Naive thymus-derived CD8-positive, alpha-beta T cell (primary cell): Measurements from ENCODE around the gene LRP10. TPM values are rescaled to one million over a fixed set of nuclear protein-coding genes. Genes with fewer than 3 reads are reported as not detected.
"Not testable (repeated sequence)": the region's sequence is repeated elsewhere in the genome, so short reads cannot be mapped to it uniquely, and the experiment has no call there.

Experiments
- ATAC-seq, 2 donors: fragments of 150-1000 bp; cut with Tn5 transposase in 1 of 2; sonication (Bioruptor Pico), chemical (Tn5 transposase) in 1 of 2; 1 replicate in 1 of 2; 2 replicates in 1 of 2; pipeline ENCODE4 v1.10.0; 2021; ENCODE audit warnings: mild to moderate bottlenecking in 2 of 2, moderate library complexity in 2 of 2
- POLR2A ChIA-PET: fragments of 350-600 bp; sonication (Branson Sonifier 250); formaldehyde crosslinking; loops from one replicate; lab custom pipeline; 2021; ENCODE audit warnings: antibody characterized with exemption; lab: Charles Lee
- DNase-seq, 10 donors: peaks; one replicate each; pipeline versions ENCODE4 v3.0.0 to v3.0.0-alpha.2; 2020 to 2022
- H3K27ac Mint-ChIP-seq, 10 donors: one replicate each; pipeline ENCODE4 v1.8.0; 2020 to 2022; ENCODE audit warnings: mild to moderate bottlenecking in 10 of 10, mixed read lengths in 10 of 10, moderate library complexity in 4 of 10, inconsistent platforms in 1 of 10
- H3K27me3 Mint-ChIP-seq, 5 donors: one replicate each; pipeline ENCODE4 v1.8.0; 2021 to 2022; ENCODE audit warnings: mixed read lengths in 5 of 5
- H3K36me3 Mint-ChIP-seq, 3 donors: one replicate each; pipeline ENCODE4 v1.8.0; 2020 to 2022; ENCODE audit warnings: mixed read lengths in 3 of 3, mild to moderate bottlenecking in 2 of 3, inconsistent platforms in 1 of 3
- H3K4me1 Mint-ChIP-seq, 4 donors: one replicate each; pipeline ENCODE4 v1.8.0; 2021 to 2022; ENCODE audit warnings: mixed read lengths in 4 of 4
- H3K4me3 Mint-ChIP-seq, 10 donors: one replicate each; pipeline ENCODE4 v1.8.0; 2020 to 2022; ENCODE audit warnings: mild to moderate bottlenecking in 10 of 10, mixed read lengths in 10 of 10, moderate library complexity in 6 of 10, inconsistent platforms in 1 of 10
- H3K9me3 Mint-ChIP-seq, 9 donors: one replicate each; pipeline ENCODE4 v1.8.0; 2020 to 2022; ENCODE audit warnings: mixed read lengths in 9 of 9, mild to moderate bottlenecking in 3 of 9, inconsistent platforms in 1 of 9, moderate library complexity in 1 of 9
- polyA plus RNA-seq, 3 donors: library from polyadenylated mRNA; unstranded; fragments of 300-500 nt; fragmentation: Illumina TruSeq; gene quantifications; one replicate each; pipeline ENCODE4 v1.2.3, GENCODE V29; 2021
- total RNA-seq, 8 experiments: library from RNA in 2 of 8; stranded (reverse) in 2 of 8; gene quantifications; one replicate each; pipeline ENCODE4 v1.2.3 and lab custom pipeline; 2021 to 2026

Gene LRP10
- total and polyA plus RNA-seq, 5 experiments from 2014 or later: 49.4 to 72.6 (median 67.5) TPM

DNA sequence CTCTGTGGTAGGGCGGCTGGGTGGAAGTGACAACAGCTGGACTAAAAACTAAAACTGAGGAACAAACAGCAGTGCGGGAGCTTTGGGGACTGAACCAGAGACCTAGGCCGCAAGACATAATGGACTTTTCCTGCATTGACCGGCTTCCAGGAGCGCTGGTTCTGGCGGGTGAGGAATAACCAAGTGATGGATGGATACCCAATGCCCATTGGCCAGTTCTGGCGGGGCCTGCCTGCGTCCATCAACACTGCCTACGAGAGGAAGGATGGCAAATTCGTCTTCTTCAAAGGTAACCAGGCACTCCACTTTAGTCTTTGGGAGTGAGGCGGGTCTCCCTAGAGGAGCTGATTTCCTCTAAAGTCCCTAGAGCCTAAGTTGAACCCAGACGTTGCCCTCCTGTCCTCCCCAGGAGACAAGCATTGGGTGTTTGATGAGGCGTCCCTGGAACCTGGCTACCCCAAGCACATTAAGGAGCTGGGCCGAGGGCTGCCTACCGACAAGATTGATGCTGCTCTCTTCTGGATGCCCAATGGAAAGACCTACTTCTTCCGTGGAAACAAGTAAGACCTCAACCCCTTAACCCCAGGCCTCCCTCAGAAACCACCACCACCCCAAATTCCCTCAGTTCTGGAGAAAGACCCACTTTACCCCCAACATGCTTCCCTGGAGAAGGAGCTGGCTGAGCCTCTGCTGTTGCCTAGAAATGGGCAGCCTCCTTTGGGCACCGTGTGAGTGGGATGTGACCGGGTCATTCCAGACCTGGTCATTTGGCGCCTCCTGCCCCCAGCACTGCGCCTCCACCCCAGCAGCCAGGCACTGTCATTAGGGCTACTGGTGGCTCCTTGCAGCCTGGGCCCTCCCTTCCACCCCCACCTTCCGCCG, 27.1 kb upstream of the LRP10 start:
- H3K4me3 Mint-ChIP-seq: peak overlapping the region in 1 of 10 donors; percentile 38
- ATAC-seq (no peak), DNase-seq (no peak)
- peaks cover 6 to 62% (median 26%) of the 10 kb centered on the region in 5 donors for H3K27me3 Mint-ChIP-seq
- POLR2A ChIA-PET: interaction anchor here (1.6 kb wide), 1 partner anchor 10 kb away, joined by 6 read pairs; no protein-coding TSS in a partner anchor
- H3K4me1 Mint-ChIP-seq: no peaks in the 10 kb centered on the region
- H3K9me3 Mint-ChIP-seq: no peaks in the 10 kb centered on the region
- no peaks in the 10 kb centered on the region for H3K36me3 Mint-ChIP-seq
- H3K27ac Mint-ChIP-seq: peak overlapping the region in 1 of 10 donors; percentile 63

GRCh38 chr14:22845103-22845394, 26.5 kb upstream of the LRP10 start:
- no peaks in the 10 kb centered on the region for H3K36me3 Mint-ChIP-seq
- ATAC-seq (no peak), DNase-seq (no peak)
- no peaks in the 10 kb centered on the region for H3K4me1 Mint-ChIP-seq
- H3K27ac Mint-ChIP-seq: peak overlapping the region in 1 of 10 donors; percentile 11
- H3K4me3 Mint-ChIP-seq: no peak overlapping the region
- peaks cover 6 to 60% (median 26%) of the 10 kb centered on the region in 5 donors for H3K27me3 Mint-ChIP-seq
- POLR2A ChIA-PET: interaction anchor here (0.7 to 1.6 kb wide), 2 partner anchors 8 to 10 kb away, joined by 4 to 6 read pairs; no protein-coding TSS in a partner anchor
- no peaks in the 10 kb centered on the region for H3K9me3 Mint-ChIP-seq

GRCh38 chr14:22845821-22846625, 25.5 kb upstream of the LRP10 start:
- no peaks in the 10 kb centered on the region for H3K9me3 Mint-ChIP-seq
- peaks cover 6 to 60% (median 26%) of the 10 kb centered on the region in 5 donors for H3K27me3 Mint-ChIP-seq
- no peaks in the 10 kb centered on the region for H3K36me3 Mint-ChIP-seq
- no peak for DNase-seq
- no peak for ATAC-seq
- no peaks in the 10 kb centered on the region for H3K4me1 Mint-ChIP-seq
- H3K4me3 Mint-ChIP-seq: no peak overlapping the region
- H3K27ac Mint-ChIP-seq: no peak overlapping the region
- POLR2A ChIA-PET: interaction anchor here (1.6 kb wide), 1 partner anchor 11 kb away, joined by 6 read pairs; no protein-coding TSS in a partner anchor

- no peak overlapping the region for H3K27ac Mint-ChIP-seq
- DNase-seq (no peak), ATAC-seq (no peak)
- H3K36me3 Mint-ChIP-seq: no peaks in the 10 kb centered on the region
- POLR2A ChIA-PET: no interaction called here
- H3K9me3 Mint-ChIP-seq: no peaks in the 10 kb centered on the region
- H3K4me3 Mint-ChIP-seq: no peak overlapping the region
- no peaks in the 10 kb centered on the region for H3K4me1 Mint-ChIP-seq
- H3K27me3 Mint-ChIP-seq: peaks cover 4 to 60% (median 22%) of the 10 kb centered on the region in 5 donors
Observed at GRCh38 chr14:22846811-22847307, 24.7 kb upstream of the LRP10 start.

- no peak overlapping the region for H3K4me3 Mint-ChIP-seq
- no peak overlapping the region for H3K27ac Mint-ChIP-seq
- peaks cover 0 to 2% (median 1%) of the 10 kb centered on the region in 4 donors for H3K4me1 Mint-ChIP-seq
- peaks cover 4 to 60% (median 22%) of the 10 kb centered on the region in 5 donors for H3K27me3 Mint-ChIP-seq
- POLR2A ChIA-PET: interaction anchor here (0.6 to 2.0 kb wide), 3 partner anchors 19 to 279 kb away, joined by 3 to 7 read pairs (median 3); no protein-coding TSS in a partner anchor
- H3K36me3 Mint-ChIP-seq: no peaks in the 10 kb centered on the region
- no peak for ATAC-seq
- no peak for DNase-seq
- no peaks in the 10 kb centered on the region for H3K9me3 Mint-ChIP-seq
Observed at GRCh38 chr14:22847661-22848341, 23.7 kb upstream of the LRP10 start.

DNA sequence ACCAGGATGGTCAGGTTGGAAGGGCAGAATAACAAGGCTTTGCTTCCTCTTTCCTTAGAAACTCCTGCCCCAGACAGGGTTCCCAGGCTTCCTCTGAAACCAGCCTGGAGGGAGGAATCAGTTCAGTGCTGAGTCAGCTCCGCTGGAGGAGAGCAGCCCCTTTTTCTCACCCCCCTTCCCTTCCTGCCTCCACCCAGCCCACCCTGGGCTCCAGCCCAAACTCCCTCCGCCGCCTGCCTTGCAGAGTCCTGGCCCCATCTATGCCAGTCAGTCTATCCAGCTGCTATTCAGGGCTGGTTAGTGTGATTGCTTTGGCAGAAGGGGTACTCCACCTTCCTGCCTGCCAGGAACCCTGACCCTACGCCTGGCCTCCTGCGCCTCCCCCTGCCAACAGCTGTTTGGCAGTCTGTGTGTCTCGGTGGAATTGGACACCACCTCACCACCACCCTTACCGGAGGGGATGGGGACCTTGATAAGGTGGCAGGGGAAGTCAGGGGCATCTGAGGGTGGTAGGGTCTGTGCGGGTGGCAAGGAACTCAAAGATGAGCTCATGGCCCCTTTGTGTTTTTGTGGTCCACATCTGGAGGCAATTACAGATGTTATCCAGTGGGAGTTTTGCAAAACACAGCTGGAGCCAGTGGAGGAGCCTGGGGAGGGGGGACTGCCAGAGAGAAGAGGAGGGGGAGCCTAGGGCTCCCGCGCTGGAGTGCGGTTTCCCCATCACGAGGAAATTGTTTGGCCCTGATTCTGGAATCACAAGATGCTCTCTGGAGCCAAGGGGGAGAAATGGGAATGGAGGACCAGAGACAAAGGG, 23.0 kb upstream of the LRP10 start:
- Mint-ChIP-seq H3K36me3 (no peaks in the 10 kb centered on the region), H3K27ac (peak overlapping the region in 1 of 10 donors; percentile 40), H3K9me3 (no peaks in the 10 kb centered on the region), H3K4me3 (no peak overlapping the region), H3K4me1 (peaks cover 4 to 8% (median 6%) of the 10 kb centered on the region in 4 donors), H3K27me3 (peaks cover 4 to 54% (median 18%) of the 10 kb centered on the region in 5 donors)
- DNase-seq: no peak
- POLR2A ChIA-PET: interaction anchor here (0.6 to 5.0 kb wide), 5 partner anchors 18 to 280 kb away, joined by 3 to 30 read pairs (median 3); no protein-coding TSS in a partner anchor
- no peak for ATAC-seq

DNA sequence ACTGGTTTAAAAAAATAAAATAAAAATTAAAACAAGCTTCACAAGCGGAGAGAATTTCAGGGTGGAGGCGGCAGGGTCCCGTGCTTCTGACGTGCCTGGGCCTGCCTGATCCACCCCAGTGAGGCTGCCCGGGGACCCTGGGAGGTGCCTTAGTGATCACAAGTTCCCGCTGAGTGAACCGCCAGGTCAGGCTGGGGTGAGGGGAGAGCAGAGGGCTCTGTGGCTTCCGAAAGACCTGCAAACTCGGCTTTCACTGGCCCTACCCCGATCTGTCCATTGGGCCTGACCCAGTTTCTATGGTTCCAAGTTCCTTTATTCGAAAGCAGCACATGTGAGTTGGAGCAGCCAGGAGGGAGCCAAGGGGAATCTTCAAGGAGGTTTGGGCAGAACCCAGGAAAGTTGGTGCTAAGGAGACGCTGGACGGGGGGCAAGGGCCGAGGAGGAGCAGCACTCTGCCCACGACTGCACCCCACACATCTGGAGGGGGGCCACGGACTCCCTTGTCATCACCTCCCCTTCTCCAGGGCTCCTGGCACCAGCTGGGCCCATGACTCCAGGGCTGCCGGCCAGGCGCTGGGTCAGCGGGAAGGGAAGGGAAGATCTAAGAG, 22.2 kb upstream of the LRP10 start:
- peaks cover 4 to 48% (median 17%) of the 10 kb centered on the region in 5 donors for H3K27me3 Mint-ChIP-seq
- no peak overlapping the region for H3K27ac Mint-ChIP-seq
- POLR2A ChIA-PET: interaction anchor here (1.0 to 5.0 kb wide), 4 partner anchors 19 to 279 kb away, joined by 3 to 30 read pairs (median 5); no protein-coding TSS in a partner anchor
- no peaks in the 10 kb centered on the region for H3K9me3 Mint-ChIP-seq
- no peak overlapping the region for H3K4me3 Mint-ChIP-seq
- DNase-seq: no peak
- no peak for ATAC-seq
- peaks cover 4 to 10% (median 6%) of the 10 kb centered on the region in 4 donors for H3K4me1 Mint-ChIP-seq
- no peaks in the 10 kb centered on the region for H3K36me3 Mint-ChIP-seq

DNA sequence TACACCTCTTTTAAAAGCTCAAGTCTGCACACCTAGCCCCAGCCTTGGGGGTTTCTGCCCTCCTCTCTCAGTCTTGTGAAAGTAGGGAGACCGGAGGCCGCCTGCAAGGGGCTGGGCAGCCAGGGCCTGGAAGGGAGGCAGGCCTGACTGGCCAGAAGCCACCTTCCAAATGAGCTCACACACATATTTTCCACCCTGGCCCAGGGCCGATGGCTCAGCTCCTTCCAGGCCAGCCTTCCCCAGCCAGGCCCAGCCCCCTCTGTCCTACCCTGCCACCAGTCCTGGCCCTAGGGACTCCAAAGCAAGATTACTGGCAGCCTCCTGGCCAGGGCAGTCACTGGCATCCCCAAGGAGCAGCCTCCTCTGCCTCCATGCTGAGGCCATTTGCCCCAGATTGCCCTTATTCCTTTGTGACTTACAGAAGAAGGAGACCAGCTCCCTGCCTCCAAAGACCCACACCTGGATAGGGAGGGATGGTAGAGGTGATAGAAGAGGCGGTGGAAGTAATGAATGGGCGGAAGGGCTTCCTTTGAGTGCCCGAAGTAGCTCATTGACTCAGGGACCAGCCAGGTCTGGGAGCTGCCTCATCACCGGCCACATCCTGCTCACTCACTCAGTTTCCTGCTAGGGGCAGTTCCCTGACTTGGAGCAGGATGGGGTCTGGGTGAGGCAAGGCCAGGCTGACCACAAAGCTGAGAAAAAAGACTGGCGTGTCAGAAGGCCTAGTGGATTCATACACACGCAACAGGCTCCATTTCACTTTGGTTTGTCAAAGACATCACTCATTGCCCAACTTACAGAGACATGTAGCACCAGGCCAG, 20.4 kb upstream of the LRP10 start:
- POLR2A ChIA-PET: interaction anchor here (0.6 to 5.0 kb wide), 6 partner anchors 9 to 57 kb away, joined by 3 to 30 read pairs (median 3); no protein-coding TSS in a partner anchor

GRCh38 chr14:22852178-22852577, 19.4 kb upstream of the LRP10 start:
- POLR2A ChIA-PET: interaction anchor here (0.6 to 5.0 kb wide), 5 partner anchors 14 to 282 kb away, joined by 3 to 30 read pairs (median 4); no protein-coding TSS in a partner anchor
- peaks cover 8 to 17% (median 9%) of the 10 kb centered on the region in 4 donors for H3K4me1 Mint-ChIP-seq

More for the DNA sequence above, 20.4 kb upstream of the LRP10 start:
- no peaks in the 10 kb centered on the region for H3K9me3 Mint-ChIP-seq
- DNase-seq (no peak), ATAC-seq (no peak)
- peaks cover 6 to 13% (median 8%) of the 10 kb centered on the region in 4 donors for H3K4me1 Mint-ChIP-seq
- H3K4me3 Mint-ChIP-seq: no peak overlapping the region
- H3K27ac Mint-ChIP-seq: no peak overlapping the region
- peaks cover 6 to 36% (median 14%) of the 10 kb centered on the region in 5 donors for H3K27me3 Mint-ChIP-seq
- H3K36me3 Mint-ChIP-seq: no peaks in the 10 kb centered on the region

DNA sequence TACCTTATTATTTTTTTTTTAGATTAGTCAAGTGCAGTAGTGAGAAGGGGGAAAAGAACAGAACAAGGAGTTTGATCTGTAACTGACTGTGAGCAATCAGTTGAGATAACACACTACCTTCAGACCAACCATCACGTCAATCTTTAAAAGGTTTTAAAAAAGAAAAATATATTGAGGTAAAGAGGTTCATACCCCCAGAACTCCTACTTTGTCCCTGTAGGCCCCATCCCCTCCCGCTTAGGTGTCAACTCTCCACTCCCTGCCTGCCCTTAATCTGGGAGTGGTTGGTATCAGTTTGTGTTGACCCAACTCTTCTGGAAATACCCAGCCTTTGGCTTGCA, 19.0 kb upstream of the LRP10 start:
- POLR2A ChIA-PET: interaction anchor here (0.6 to 5.0 kb wide), 7 partner anchors 13 to 296 kb away, joined by 4 to 30 read pairs (median 6); partner anchors contain the start of gene LRP10
- DNase-seq (no peak), ATAC-seq (no peak)
- peak overlapping the region in 4 of 10 donors; percentile 53 to 86 (median 80) for H3K27ac Mint-ChIP-seq
- H3K4me1 Mint-ChIP-seq: peaks cover 8 to 20% (median 11%) of the 10 kb centered on the region in 4 donors
- peaks cover 7 to 29% (median 10%) of the 10 kb centered on the region in 5 donors for H3K27me3 Mint-ChIP-seq
- H3K36me3 Mint-ChIP-seq: no peaks in the 10 kb centered on the region
- peak overlapping the region in 1 of 10 donors; percentile 86 for H3K4me3 Mint-ChIP-seq
- H3K9me3 Mint-ChIP-seq: no peaks in the 10 kb centered on the region

More at GRCh38 chr14:22852178-22852577, 19.4 kb upstream of the LRP10 start:
- peaks cover 6 to 32% (median 10%) of the 10 kb centered on the region in 5 donors for H3K27me3 Mint-ChIP-seq
- not testable (repeated sequence) for H3K36me3 Mint-ChIP-seq, H3K4me3 Mint-ChIP-seq, H3K9me3 Mint-ChIP-seq, ATAC-seq, DNase-seq, H3K27ac Mint-ChIP-seq
